Measurements from ENCODE around the gene GAGE13. TPM values are rescaled to one million over a fixed set of nuclear protein-coding genes. Genes with fewer than 3 reads are reported as not detected.

Gene GAGE13
- total and polyA plus RNA-seq, 9 of the 15 experiments (the other 6 are each of a cell fraction or from before 2014, with no cell fraction given), result 31.6 to 506 (median 154) TPM

DNA sequence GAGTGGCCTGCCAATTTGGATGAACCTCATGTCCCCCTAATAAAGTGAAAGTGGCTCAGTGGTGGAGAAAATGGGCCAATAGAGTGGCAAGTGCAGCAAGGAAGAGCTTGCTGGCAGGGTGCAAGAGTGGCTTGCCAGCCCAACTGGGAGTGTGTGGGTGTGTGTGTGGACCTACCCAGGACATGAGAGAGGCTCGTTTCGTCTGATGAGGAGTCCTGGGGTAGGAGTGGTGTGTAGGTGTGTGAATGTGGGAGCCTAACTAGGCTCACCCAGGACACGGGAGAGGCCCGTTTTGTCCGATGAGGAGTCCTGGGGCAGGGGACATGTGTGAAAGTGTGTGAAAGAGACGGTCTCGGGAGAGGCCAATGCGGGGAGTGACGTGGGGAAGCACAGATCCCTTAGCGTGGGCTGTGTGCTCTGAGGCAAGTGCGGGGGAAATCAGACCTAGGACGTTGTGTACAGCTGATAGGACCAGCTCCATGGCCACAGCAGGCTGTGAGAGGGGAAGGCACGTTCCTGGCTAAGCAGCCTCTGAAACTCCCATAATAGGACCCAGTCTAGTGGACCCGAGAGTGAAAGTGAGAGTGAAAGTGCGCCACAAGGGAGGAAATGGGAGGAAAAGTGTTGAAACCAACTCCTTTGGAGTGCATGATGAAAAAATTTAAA is 22.6 kb upstream of the GAGE13 start (continued):
- TF ChIP-seq, protein P1, sequence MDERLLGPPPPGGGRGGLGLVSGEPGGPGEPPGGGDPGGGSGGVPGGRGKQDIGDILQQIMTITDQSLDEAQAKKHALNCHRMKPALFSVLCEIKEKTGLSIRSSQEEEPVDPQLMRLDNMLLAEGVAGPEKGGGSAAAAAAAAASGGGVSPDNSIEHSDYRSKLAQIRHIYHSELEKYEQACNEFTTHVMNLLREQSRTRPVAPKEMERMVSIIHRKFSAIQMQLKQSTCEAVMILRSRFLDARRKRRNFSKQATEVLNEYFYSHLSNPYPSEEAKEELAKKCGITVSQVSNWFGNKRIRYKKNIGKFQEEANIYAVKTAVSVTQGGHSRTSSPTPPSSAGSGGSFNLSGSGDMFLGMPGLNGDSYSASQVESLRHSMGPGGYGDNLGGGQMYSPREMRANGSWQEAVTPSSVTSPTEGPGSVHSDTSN (CRISPR knock-in tag; IDR thresholded peaks at IDR 0.05; ENCODE audit: low read depth), result no peak
- TF ChIP-seq, protein P1 (tag; conservative IDR thresholded peaks at IDR 0.05; ENCODE audit: low read depth), result no peak
- no peak for TF ChIP-seq ZNF407 (IDR thresholded peaks at IDR 0.05; ENCODE audit: low read depth)
- no peak for TF ChIP-seq KDM4B (IDR thresholded peaks at IDR 0.05; ENCODE audit: borderline replicate concordance in 2 of 2, low read depth in 1 of 2)
- TF ChIP-seq NUFIP1 (IDR thresholded peaks at IDR 0.05; ENCODE audit: partially characterized antibody), result no peak
- TF ChIP-seq ZNF197 (CRISPR knock-in tag; IDR thresholded peaks at IDR 0.05; ENCODE audit: low read depth), result no peak

All from K562 (cell line).